ENCODE measurements around the gene FAM118B.

The FAM118B gene

DNA sequence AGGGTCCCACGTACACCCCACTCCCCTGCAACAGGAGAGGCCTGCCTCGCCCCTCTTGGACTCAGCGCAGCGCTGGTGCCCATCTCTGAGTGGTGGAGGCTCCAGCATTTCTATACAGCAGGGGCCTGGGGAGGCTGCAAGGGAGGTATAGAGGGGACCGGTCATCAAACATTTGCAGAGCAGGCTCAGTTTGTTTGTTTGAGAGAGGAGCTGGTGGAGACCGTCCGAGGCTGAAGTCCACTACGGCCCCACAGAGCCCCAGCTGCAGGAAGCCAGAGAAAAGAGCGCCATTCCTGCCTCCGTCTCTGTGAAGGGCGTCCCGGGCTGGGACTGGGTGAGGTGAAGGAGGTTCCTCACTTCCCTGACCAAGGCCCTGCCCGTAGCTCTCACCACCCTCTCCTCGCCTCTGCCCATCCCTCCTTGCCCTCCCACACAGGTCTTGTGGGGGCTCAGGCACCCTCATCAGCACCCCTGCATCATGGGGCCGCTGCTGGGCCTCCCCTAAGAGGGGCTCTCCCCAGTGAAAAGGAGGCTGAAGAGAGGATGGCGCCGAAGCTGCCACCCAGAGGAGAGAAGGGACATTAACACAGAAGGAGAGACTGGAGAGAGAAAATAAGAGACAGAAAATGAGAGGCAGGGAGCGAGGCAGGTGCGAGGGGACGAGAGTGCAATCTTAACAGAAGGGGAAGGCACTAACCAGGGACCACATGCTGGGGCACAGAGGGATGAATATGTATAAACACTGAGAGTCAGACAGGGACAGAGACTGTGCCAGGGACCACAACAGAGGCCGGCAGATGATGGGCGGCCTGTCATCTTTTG lies 24.7 kb upstream of the FAM118B start:
- no peak for DNase-seq (ENCODE audit: low read depth in 1 of 2, low spot score in 1 of 2)

DNA sequence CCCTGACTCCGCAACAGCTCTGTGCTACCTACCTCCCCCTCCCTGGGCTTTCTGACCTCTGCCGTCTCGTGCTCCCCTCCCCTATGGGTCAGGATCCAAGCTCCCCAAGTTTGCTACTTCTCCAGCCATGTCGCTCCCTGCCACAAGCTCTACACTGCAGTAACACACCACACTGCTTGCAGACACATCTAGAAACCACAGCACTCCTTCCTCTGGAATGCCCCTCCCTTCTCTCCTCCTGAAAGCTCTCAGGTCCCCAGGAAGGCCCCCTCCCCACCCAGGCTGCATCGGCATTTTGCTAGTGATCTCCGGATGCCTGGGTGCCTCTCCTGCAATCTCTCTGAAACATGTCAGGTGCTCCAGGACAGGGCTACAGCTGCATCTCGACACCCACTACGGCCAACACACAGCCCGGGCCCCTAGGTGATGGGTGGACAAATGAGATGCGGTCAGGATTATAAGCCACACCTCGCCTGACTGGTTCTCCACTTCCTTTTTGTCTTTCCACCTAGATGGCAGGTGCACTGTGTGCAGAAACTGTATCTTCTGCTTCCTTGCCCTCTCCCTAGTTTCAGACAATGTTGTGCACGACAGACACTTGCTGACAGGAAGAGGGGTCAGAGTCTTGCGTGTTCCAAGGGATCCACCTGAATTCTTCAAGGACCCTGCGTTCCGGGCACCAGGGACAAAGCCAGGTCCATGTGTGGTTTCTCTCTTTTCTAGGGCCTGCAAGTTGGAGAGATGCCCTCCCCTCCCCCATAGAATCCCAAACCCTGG lies 23.1 kb upstream of the FAM118B start:
- DNase-seq (ENCODE audit: low read depth in 1 of 2, low spot score in 1 of 2): no peak

DNA sequence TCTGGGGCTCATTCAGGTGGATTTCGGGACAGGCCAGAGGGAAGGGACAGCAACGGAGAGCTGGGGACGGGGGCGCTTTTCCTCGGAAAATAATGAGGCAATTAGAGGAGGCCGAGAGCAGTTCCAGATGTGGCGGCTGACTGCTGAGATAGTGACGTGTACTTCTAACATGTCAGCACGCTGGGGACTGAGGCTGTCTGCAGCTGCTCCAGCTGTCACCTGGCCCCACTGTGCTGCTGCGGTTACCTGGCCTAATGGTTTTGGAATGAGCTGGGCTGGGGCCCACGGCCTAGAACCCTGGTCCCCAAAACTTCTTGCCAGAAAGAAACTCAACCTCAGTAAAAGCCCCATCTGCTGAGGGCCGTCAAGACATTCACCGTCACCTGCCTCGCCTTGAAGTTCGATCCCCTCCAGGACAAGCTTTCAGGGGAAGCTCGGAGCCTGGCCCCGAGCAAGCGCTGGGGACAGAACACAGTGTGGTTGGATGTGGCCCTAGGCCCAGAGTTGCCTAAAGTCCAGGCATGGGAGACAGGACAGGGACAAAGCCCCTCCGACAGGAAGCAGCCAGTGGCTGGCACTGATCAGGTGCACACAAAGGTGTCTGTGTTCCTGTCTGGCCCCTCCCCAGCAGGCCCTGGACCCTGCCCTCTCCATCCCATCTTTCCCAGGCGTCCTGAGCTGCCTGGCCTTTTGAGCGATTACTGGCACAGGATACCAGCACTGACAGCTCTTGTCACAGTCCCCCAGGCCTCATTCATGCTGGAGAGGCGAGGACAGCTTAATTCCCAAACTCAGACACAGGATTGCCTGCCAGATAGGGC lies 22.3 kb upstream of the FAM118B start:
- no peak for DNase-seq (ENCODE audit: low read depth in 1 of 2, low spot score in 1 of 2)

- no peak for DNase-seq (ENCODE audit: low read depth in 1 of 2, low spot score in 1 of 2)
These were observed 20.8 kb upstream of the FAM118B start for GRCh38 chr11:126190792-126191191.

DNA sequence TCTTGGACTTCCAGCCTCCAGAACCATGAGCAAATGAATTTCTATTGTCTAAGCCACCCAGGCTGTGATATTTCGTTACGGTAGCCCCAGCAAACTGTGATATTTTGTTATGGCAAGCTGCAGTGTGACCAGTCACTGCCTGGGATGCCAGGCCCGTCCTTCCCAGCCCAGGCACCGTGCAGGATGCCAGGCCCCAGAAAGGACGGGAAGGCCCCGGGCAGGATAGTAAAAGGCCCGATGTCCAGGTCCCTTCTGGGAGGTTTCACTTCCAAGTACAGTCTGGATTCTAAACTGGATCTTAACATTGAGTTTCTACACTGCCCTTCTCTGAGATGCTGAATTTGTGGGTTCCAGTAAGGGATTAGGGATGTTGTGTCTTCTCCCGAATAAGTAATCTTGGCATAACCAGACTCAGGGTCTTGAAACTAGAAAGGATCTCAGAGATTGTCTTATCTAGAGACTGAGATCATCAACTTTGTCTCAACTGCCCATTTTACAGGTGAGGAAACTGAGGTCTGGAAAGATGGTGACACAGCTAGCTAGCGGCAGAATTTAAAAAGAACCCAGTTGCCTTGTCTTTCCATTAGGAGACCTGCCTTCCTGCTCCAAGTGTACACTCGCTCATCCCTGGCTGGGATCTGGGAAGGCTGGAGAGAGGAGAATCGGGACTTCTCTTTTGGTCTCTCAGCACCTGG lies 20.1 kb upstream of the FAM118B start:
- no peak for DNase-seq (ENCODE audit: low read depth in 1 of 2, low spot score in 1 of 2)

DNA sequence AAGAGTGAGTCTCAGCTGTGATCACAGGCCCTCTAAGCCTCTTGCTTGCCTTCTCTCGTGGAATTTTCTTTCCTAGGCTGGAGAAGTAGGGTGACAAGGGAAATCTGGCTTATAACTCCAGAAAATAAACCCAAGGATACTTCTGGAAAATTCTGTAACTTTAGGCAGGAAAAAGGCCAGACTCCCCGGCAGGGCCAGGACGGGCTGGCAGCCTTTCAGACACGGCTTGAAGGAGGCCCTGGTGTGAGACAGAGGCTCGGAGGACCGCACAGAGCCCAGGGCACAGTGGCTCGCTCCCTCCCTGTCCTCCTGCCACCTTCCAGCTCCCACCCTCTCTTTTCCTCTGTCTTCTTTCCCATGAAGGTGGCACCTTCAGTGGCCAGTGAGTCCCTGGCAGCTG lies 19.2 kb upstream of the FAM118B start:
- no peak for DNase-seq (ENCODE audit: low read depth in 1 of 2, low spot score in 1 of 2)

DNA sequence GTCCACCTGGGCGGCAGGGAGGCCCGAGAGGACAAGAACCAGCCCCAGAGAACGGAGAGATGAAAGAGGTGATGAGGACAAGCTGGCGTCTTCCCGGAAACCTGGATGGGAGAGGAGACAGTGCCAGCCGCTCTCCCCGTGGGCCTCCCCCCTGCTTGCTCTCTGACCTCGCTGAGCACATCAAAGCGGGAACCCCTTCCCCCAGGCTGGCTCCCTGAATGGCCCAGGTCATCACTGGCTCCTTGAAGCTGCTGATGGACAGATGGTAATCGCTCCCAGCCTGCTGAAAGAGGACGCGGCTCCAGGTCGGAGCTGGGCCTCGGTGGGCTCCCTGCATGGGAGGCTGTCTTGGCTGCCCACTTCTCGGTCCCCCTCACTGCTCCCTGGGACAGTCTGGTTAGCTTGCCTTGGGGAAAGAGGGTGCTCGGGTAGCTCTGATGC lies 18.5 kb upstream of the FAM118B start:
- DNase-seq (ENCODE audit: low read depth in 1 of 2, low spot score in 1 of 2): no peak

DNA sequence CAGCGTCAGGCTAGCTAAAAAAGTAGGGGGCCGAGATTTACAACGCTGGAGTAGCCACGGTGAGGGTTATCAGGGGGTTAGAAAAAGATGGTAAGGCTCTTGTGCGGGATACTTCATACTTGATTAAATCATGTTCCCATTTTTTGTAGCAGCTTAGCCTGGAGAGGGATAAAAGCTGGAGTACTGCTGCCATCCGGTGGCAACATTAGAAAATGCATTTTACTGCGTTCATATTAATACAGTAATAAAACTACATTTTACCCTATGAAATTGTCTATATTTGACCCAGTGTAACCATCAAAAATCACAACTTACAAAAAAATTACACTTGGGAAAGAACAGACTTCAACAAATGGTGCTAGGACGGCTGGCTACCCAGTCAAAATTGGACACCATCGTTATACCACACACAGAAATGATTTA lies 17.4 kb upstream of the FAM118B start:
- DNase-seq (ENCODE audit: low read depth in 1 of 2, low spot score in 1 of 2): no peak

DNA sequence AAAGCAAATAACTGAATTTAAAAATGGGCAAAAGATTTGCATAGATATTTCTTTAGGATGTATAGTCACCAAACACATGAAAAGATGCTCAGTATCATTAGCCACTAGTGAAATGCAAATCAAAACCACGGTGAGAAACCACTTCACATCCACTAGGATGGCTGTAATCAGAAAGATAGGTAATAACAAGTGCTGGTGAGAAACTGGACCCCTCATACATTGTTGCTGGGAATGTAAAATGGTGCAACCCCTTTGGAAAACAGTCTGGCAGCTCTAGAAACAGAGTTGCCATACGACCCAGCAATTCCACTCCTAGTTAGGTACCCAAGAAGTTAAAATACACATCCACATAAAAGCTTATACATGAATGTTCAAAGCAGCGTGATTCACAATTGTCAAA lies 16.5 kb upstream of the FAM118B start:
- no peak for DNase-seq (ENCODE audit: low read depth in 1 of 2, low spot score in 1 of 2)

DNA sequence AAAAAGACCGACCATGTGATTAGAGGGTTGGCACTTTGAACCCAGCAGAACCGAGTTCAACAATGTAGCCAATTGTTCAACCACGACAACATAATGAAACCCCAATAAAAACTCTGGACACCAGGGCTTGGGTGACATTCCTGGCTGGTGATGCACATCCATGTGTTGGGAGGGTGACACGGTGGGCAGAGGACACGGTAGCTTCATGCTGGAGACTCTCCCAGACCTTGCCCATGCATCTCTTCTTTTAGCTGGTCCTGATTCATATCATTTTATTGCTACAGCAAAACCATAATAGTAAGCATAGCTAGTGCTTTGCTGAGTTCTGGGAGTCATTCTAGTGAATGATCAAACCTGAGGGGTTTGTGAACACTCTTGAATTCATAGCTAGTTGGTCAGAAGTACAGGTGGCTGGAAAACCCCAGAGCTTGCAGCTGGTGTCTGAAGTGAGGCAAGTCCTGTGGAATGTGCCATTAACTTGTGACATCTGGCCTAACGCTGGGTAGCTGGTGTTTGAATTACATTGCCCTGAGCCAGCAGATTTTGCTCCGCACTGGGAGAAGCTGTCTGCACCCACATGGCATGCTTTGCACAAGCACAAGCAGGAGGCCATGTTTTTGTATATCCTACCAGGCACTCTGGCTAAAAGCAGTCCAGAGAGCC lies 14.2 kb upstream of the FAM118B start:
- DNase-seq (ENCODE audit: low read depth in 1 of 2, low spot score in 1 of 2): no peak

- no peak for DNase-seq (ENCODE audit: low read depth in 1 of 2, low spot score in 1 of 2)
These were observed 12.9 kb upstream of the FAM118B start for GRCh38 chr11:126198648-126199047.

GRCh38 chr11:126202646-126203359 lies 8.8 kb upstream of the FAM118B start:
- DNase-seq (ENCODE audit: low read depth in 1 of 2, low spot score in 1 of 2): no peak

DNA sequence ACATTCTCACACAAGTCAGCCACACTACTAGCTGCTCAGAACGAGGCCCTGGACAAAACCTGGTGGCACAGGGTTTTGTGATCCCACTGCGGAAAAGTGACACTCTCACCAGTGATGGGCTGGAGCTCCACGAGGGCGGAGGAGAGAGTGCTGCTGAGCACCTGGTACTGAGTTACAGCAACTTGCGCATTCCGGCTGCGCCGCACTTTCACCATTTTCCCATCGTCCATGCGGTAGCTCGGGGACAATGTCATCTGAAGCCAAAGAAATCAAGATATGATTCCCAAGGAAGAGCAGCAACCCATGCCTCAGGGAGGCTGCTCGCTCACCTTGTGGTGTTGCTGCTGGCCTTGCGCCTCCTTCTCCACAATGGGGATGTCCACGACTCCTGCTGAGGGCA lies 6.2 kb upstream of the FAM118B start:
- DNase-seq (ENCODE audit: low read depth in 1 of 2, low spot score in 1 of 2): no peak

- DNase-seq (ENCODE audit: low read depth in 1 of 2, low spot score in 1 of 2): no peak
These were observed 3.7 kb upstream of the FAM118B start for GRCh38 chr11:126207896-126208295.

GRCh38 chr11:126210871-126211235 lies 729 bp upstream of the FAM118B start:
- no peak for DNase-seq (ENCODE audit: low read depth in 1 of 2, low spot score in 1 of 2)

GRCh38 chr11:126212089-126212660 lies 593 bp downstream of the FAM118B start:
- DNase-seq (ENCODE audit: low read depth in 1 of 2, low spot score in 1 of 2): no peak

GRCh38 chr11:126214441-126214840 lies 2.9 kb downstream of the FAM118B start:
- no peak for DNase-seq (ENCODE audit: low read depth in 1 of 2, low spot score in 1 of 2)

GRCh38 chr11:126214841-126215240 lies 3.3 kb downstream of the FAM118B start:
- DNase-seq (ENCODE audit: low read depth in 1 of 2, low spot score in 1 of 2): no peak

GRCh38 chr11:126216526-126217305 lies 5.1 kb downstream of the FAM118B start:
- DNase-seq (ENCODE audit: low read depth in 1 of 2, low spot score in 1 of 2): no peak
